Measurements from ENCODE around the gene PRKCE. TPM values are rescaled to one million over a fixed set of nuclear protein-coding genes. Genes with fewer than 3 reads are reported as not detected.

Gene PRKCE
- total and polyA plus RNA-seq, 2 of the 8 experiments (the other 6 are each of a cell fraction or from before 2014, with no cell fraction given) = 0.54 to 2.1 TPM

- H3K79me2 ChIP-seq (ENCODE audit: control insufficient read depth in 1 of 2, insufficient read depth in 2 of 2, low read length in 2 of 2) = no peaks in the 10 kb centered on the region
- H2BK15ac ChIP-seq (ENCODE audit: low read length) = no peak overlapping the region
- H2BK12ac ChIP-seq (ENCODE audit: low read depth, low read length) = no peak overlapping the region
- no peaks in the 10 kb centered on the region for H3K36me3 ChIP-seq (ENCODE audit: control insufficient read depth in 2 of 4, insufficient read depth in 4 of 4, low read length in 3 of 4)
- no peak overlapping the region for H3K18ac ChIP-seq (ENCODE audit: extremely low read depth, low read length)
- H2BK20ac ChIP-seq (ENCODE audit: low read length) = no peak overlapping the region
- no peaks in the 10 kb centered on the region for H4K20me1 ChIP-seq (replicated peaks in 1 of 2; ENCODE audit: control insufficient read depth in 1 of 2, insufficient read depth in 2 of 2, low read length in 2 of 2)
- no peak overlapping the region for H3K27ac ChIP-seq (ENCODE audit: low read depth, low read length)
- no peak overlapping the region for H3K14ac ChIP-seq (ENCODE audit: insufficient read length)
- no peak overlapping the region for H3K23ac ChIP-seq (ENCODE audit: insufficient read length)
- no peak overlapping the region for H2BK120ac ChIP-seq (replicated peaks; ENCODE audit: low read depth, low read length)
- FAIRE-seq = no peak
- H3K79me1 ChIP-seq (ENCODE audit: low read depth, low read length) = no peaks in the 10 kb centered on the region
- ChIA-PET CTCF (ENCODE audit: partially characterized antibody) (interaction anchor here (0.7 to 12.5 kb wide), 5 partner anchors 9 to 74 kb away, joined by 3 to 136 read pairs (median 3); no protein-coding TSS in a partner anchor), POLR2A (ENCODE audit: partially characterized antibody) (no interaction called here)
- no peaks in the 10 kb centered on the region for H3K27me3 ChIP-seq (replicated peaks in 1 of 4; ENCODE audit: control insufficient read depth in 3 of 4, extremely low read depth in 1 of 4, insufficient read depth in 3 of 4, low read length in 3 of 4)
- no peak overlapping the region for H2AK5ac ChIP-seq (ENCODE audit: low read depth, low read length)
- H3K56ac ChIP-seq (replicated peaks; ENCODE audit: insufficient read length, low read depth, low read length) = no peak overlapping the region
- H3K4me3 ChIP-seq (ENCODE audit: extremely low read depth in 1 of 4, insufficient read depth in 2 of 4, low read depth in 3 of 4, low read length in 4 of 4) = no peak overlapping the region
- no peak overlapping the region for H4K8ac ChIP-seq (ENCODE audit: extremely low read depth, insufficient read depth, low read length)
- no peaks in the 10 kb centered on the region for H3K9me3 ChIP-seq (ENCODE audit: insufficient read depth in 2 of 2, low read depth in 1 of 2, low read length in 1 of 2)
- H3K23me2 ChIP-seq (ENCODE audit: low read depth, low read length) = no peaks in the 10 kb centered on the region
- WGBS, 2 experiments (ENCODE audit: extremely low coverage in 1 of 2, insufficient coverage in 1 of 2, insufficient read length in 1 of 2, insufficient replicate concordance in 2 of 2, low coverage in 1 of 2, low lambda C conversion rate in 2 of 2, missing lambda C conversion rate in 1 of 2) = 86% methylated on average over 3 of the region's 3 CpGs; no CpG with 5 or more reads in 1 of the 2 experiments
- H3K4me2 ChIP-seq (ENCODE audit: insufficient read depth in 1 of 2, low read depth in 2 of 2, low read length in 2 of 2) = no peak overlapping the region
- no peak overlapping the region for H4K5ac ChIP-seq (ENCODE audit: insufficient read length, low read depth, low read length)
- no peak overlapping the region for H3K9ac ChIP-seq (replicated peaks in 1 of 4; ENCODE audit: extremely low read depth in 1 of 4, low read depth in 3 of 4, low read length in 3 of 4)
- DNase-seq (ENCODE audit: low read depth in 1 of 2, low spot score in 2 of 2) = no peak
- H3K4me1 ChIP-seq (replicated peaks in 1 of 4; ENCODE audit: control insufficient read depth in 3 of 4, insufficient read depth in 4 of 4, low read length in 3 of 4) = no peaks in the 10 kb centered on the region
- no peak overlapping the region for H3K4ac ChIP-seq (replicated peaks; ENCODE audit: insufficient read length, low read depth, low read length)
- no peak overlapping the region for H2AFZ ChIP-seq (ENCODE audit: low read length)
- no peak overlapping the region for H2BK5ac ChIP-seq (ENCODE audit: low read depth, low read length)
- no peak overlapping the region for H4K91ac ChIP-seq (replicated peaks; ENCODE audit: insufficient read length, low read length)
- no peak for TF ChIP-seq SP1 (IDR thresholded peaks at IDR 0.05; ENCODE audit: low read depth, low read length)
These were observed 136.9 kb downstream of the PRKCE start for GRCh38 chr2:45788401-45788800.
